GM13977 (cell line): ENCODE data around the gene PTGIS.

Experiments used
- DNase-seq: peaks from one replicate; pipeline ENCODE4 v3.0.0; 2012; ENCODE audit warnings: low spot score
- in situ Hi-C: fragments of 300-500 bp; cut with MboI; formaldehyde crosslinking; loops from one replicate; pipeline ENCODE4 v1.12.0; 2022; ENCODE audit warnings: low sequenced_read_pairs, low pct_unique_long_range_greater_than_20kb, mixed read lengths, inconsistent platforms; ENCODE audit not compliant: unreplicated experiment
- TF ChIP-seq, protein P1 (sequence below): IDR thresholded peaks from 2 replicates; pipeline ENCODE4 v1.5.1; 2012; ENCODE audit warnings: mild to moderate bottlenecking, control low read depth; ENCODE audit not compliant: insufficient read depth; ENCODE audit errors: extremely low read depth, missing control alignments

Gene PTGIS

DNA sequence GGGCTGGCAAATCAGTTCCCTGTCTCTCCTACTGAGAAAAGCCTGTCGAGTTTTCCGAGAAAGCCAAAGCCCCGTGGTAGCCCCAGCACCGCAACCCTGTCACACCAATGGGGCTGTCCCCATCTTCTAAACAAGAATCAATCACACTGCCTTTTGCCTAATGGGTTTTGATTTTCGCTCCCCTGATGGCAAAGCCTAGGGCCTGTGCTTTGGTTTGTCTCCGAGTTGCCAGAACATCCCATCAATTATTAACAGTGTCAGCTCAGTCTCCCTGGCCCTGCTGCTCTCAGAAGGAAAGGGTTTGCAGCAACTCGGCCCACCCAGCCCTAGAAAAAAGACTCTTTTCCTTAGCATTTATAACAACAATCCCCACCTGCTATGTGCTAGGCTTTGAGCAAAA lies 89.7 kb downstream of the PTGIS start:
- TF ChIP-seq, protein P1, sequence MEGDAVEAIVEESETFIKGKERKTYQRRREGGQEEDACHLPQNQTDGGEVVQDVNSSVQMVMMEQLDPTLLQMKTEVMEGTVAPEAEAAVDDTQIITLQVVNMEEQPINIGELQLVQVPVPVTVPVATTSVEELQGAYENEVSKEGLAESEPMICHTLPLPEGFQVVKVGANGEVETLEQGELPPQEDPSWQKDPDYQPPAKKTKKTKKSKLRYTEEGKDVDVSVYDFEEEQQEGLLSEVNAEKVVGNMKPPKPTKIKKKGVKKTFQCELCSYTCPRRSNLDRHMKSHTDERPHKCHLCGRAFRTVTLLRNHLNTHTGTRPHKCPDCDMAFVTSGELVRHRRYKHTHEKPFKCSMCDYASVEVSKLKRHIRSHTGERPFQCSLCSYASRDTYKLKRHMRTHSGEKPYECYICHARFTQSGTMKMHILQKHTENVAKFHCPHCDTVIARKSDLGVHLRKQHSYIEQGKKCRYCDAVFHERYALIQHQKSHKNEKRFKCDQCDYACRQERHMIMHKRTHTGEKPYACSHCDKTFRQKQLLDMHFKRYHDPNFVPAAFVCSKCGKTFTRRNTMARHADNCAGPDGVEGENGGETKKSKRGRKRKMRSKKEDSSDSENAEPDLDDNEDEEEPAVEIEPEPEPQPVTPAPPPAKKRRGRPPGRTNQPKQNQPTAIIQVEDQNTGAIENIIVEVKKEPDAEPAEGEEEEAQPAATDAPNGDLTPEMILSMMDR, result no peak
- no peak for DNase-seq
- in situ Hi-C loops, result no loop called here

DNA sequence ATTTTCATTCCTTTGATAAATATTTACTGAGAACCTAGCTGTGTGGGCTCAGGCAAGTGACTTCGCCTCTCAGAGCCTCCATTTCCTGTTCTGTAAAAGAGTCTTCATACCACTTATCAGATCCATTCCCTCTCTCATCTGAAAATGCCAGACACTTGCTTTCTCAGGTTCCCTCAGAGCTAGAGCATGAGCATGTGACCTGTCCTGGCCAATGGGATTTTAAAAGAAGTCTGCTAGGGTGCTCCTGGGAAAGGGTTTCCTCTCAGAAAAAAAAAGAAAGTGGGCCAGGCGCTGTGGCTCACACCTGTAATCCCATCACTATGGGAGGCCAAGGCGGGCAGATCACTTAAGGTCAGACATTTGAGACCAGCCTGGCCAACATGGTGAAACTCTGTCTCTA lies 90.7 kb downstream of the PTGIS start:
- TF ChIP-seq, protein P1, result no peak
- in situ Hi-C loops, result no loop called here
- no peak for DNase-seq

DNA sequence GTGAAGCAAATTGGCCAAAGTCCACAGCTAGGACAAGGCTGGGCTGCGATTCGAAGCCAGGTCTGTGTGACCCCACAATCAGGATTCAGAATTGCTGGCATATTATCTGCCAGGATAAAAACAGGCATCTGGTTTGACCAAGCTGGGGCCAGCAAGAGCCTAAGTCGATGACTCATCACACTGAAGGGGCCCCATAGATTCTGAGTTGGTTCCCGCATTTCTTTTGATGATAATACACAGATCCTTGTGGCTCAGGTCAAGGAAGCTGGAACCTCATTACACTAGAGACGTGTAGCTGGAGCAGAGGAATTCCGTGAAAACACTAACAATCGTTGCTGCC lies 92.0 kb downstream of the PTGIS start:
- in situ Hi-C loops, result no loop called here
- TF ChIP-seq, protein P1, result no peak
- no peak for DNase-seq

DNA sequence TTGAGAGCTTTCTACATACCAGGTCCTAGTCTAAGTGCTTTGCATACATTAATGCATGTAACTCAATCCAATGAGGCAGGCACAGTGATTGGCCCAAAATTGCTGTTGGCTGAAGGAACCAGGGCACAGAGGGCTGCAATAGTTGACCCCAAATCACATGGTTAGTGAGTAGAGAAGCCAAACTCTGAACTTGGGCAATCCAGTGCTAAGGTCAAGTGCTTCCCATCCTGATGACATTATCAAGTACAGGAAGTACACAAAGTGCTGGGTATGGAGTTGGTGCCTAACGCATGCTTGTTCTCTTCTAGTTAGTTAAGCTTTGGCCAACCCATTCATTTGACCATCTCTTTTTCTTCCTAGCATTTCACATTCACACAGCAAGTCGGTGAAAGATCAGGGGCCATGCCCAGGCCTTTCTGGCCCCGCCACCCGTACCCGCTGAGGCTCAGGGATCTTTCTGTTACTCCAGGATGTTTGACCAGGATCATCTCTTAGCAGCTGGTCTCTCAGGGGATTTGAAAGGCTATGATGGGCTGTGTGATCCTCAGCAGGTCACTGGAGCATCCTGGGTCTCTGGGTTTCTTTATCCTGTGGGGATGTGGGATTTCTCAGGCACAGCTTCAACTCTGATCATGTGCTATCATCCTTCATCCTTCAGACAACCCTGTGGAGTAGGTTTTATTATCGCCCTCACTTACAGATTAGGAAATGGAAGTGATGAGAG lies 92.5 kb downstream of the PTGIS start:
- TF ChIP-seq, protein P1, result no peak
- in situ Hi-C loops, result no loop called here
- no peak for DNase-seq

DNA sequence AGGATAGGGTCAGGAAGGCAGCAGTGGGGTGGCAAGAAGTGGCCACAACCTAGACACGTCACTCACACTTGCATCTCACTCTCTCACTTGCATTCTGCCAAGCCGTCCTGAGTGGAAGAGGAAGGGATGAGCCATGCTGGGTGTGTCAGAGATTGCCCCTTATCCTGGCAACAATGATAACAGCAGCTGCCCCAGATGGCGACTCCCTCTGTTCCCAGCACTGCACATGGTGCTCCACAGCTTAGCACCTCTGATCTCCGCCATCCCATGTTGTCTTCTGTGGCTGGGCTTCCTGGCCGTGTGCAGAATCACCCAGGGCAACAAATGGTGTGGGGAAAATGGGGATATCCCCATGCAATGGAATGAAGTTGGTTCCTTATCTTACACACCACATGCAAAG lies 96.5 kb downstream of the PTGIS start:
- in situ Hi-C loops, result no loop called here
- TF ChIP-seq, protein P1, result no peak
- no peak for DNase-seq

DNA sequence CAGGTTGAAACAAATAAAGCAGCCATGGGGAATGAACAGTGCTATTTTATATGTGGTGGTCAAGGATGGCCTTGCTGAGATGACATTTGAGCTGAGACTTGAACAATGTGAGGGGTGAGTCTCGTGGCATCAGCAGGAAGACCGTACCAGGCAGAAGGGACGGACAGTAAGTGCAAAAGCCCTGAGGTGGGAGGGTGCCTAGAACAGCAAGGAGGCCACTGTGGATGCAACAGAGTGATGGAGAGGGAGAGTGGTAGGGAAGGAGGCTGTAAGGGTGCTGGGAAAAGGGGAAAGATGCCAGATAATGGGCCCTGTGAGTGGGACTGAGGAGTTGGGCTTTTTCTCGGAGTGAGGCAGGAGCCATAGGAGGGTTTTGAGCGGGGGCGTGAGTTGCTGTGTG lies 97.0 kb downstream of the PTGIS start:
- DNase-seq, result no peak
- in situ Hi-C loops, result no loop called here
- TF ChIP-seq, protein P1, result no peak
